ENCODE measurements around the gene ADAMTS8. TPM values are rescaled to one million over a fixed set of nuclear protein-coding genes. Genes with fewer than 3 reads are reported as not detected.

Gene ADAMTS8
- total RNA-seq, 1 experiment from 2014 or later: 0.15 TPM

- in situ Hi-C loops (cut with HindIII; ENCODE audit: low pct_unique_long_range_greater_than_20kb, low sequenced_read_pairs) (loop anchor here (10.0 kb wide), 1 partner anchor 380 kb away; no protein-coding TSS in a partner anchor), intact Hi-C loops (cut with micrococcal nuclease; ENCODE audit: unreplicated experiment) (no loop called here)
- CTCF ChIA-PET: no interaction called here
- DNase-seq (ENCODE audit: low read depth, low spot score) (no peak), ATAC-seq (no peak)
- BruUV-seq (replicated peaks): no TSS peak
- H3K4me3 ChIP-seq (ENCODE audit: low read depth in 2 of 2, low read length in 2 of 2): no peak overlapping the region
- no peak for TF ChIP-seq REST (IDR thresholded peaks at IDR 0.05; ENCODE audit: insufficient read depth in 1 of 2, low read depth in 2 of 2, low read length in 1 of 2)
- no peak for TF ChIP-seq POLR2AphosphoS5 (IDR thresholded peaks at IDR 0.05; ENCODE audit: low read depth, low read length)
- TF ChIP-seq SIN3A (IDR thresholded peaks at IDR 0.05; ENCODE audit: borderline replicate concordance, insufficient read depth, low read depth, low read length): no peak
- TF ChIP-seq CTCF (IDR thresholded peaks at IDR 0.05): no peak
- no peak for TF ChIP-seq TCF7L2 (IDR thresholded peaks at IDR 0.05; ENCODE audit: low read depth, low read length)
- H3K27ac ChIP-seq (ENCODE audit: low read length): no peak overlapping the region
- H3K36me3 ChIP-seq (ENCODE audit: control insufficient read depth, insufficient read depth, low read length): no peaks in the 10 kb centered on the region; the same call in 1 of the 2 replicates
- H3K27me3 ChIP-seq (ENCODE audit: control insufficient read depth, insufficient read depth, low read length): no peaks in the 10 kb centered on the region
- POLR2A ChIA-PET: no interaction called here
- no peaks in the 10 kb centered on the region for H3K9me3 ChIP-seq (ENCODE audit: control insufficient read depth, insufficient read depth, low read depth, low read length)
- H3K4me1 ChIP-seq (ENCODE audit: control insufficient read depth, insufficient read depth, low read length): no peaks in the 10 kb centered on the region
Observed at GRCh38 chr11:130464291-130464812, 35.9 kb upstream of the ADAMTS8 start.

GRCh38 chr11:130462931-130463330 is 34.5 kb upstream of the ADAMTS8 start:
- Histone ChIP-seq H3K27me3 (ENCODE audit: control insufficient read depth, insufficient read depth, low read length) (no peaks in the 10 kb centered on the region), H3K4me1 (ENCODE audit: control insufficient read depth, insufficient read depth, low read length) (0 out of 2 replicates have a peak, but pooled peaks cover 2% of the 10 kb centered on the region), H3K4me3 (ENCODE audit: low read depth in 2 of 2, low read length in 2 of 2) (no peak overlapping the region), H3K27ac (ENCODE audit: low read length) (no peak overlapping the region), H3K36me3 (ENCODE audit: control insufficient read depth, insufficient read depth, low read length) (no peaks in the 10 kb centered on the region; the same call in 1 of the 2 replicates), H3K9me3 (ENCODE audit: control insufficient read depth, insufficient read depth, low read depth, low read length) (no peaks in the 10 kb centered on the region)
- CTCF ChIA-PET: no interaction called here
- DNase-seq (ENCODE audit: low read depth, low spot score) (no peak), ATAC-seq (no peak)
- no TSS peak for BruUV-seq (replicated peaks)
- in situ Hi-C loops (cut with HindIII; ENCODE audit: low pct_unique_long_range_greater_than_20kb, low sequenced_read_pairs) (loop anchor here (10.0 kb wide), 1 partner anchor 382 kb away; no protein-coding TSS in a partner anchor), intact Hi-C loops (cut with micrococcal nuclease; ENCODE audit: unreplicated experiment) (no loop called here)
- POLR2A ChIA-PET: interaction anchor here (0.5 to 0.7 kb wide), 3 partner anchors 10 to 130 kb away, joined by 3 to 13 read pairs (median 10); no protein-coding TSS in a partner anchor
- TF ChIP-seq TCF7L2 (IDR thresholded peaks at IDR 0.05; ENCODE audit: low read depth, low read length): no peak
- no peak for TF ChIP-seq REST (IDR thresholded peaks at IDR 0.05; ENCODE audit: insufficient read depth in 1 of 2, low read depth in 2 of 2, low read length in 1 of 2)
- no peak for TF ChIP-seq SIN3A (IDR thresholded peaks at IDR 0.05; ENCODE audit: borderline replicate concordance, insufficient read depth, low read depth, low read length)
- TF ChIP-seq POLR2AphosphoS5 (IDR thresholded peaks at IDR 0.05; ENCODE audit: low read depth, low read length): no peak
- TF ChIP-seq CTCF (IDR thresholded peaks at IDR 0.05): no peak
